ENCODE data around the gene JAKMIP2. TPM values are rescaled to one million over a fixed set of nuclear protein-coding genes. Genes with fewer than 3 reads are reported as not detected.

The JAKMIP2 gene
- total and polyA plus RNA-seq, 2 donors (not counting 3 experiments of a cell fraction or from before 2014, with no cell fraction given) = not detected

DNA sequence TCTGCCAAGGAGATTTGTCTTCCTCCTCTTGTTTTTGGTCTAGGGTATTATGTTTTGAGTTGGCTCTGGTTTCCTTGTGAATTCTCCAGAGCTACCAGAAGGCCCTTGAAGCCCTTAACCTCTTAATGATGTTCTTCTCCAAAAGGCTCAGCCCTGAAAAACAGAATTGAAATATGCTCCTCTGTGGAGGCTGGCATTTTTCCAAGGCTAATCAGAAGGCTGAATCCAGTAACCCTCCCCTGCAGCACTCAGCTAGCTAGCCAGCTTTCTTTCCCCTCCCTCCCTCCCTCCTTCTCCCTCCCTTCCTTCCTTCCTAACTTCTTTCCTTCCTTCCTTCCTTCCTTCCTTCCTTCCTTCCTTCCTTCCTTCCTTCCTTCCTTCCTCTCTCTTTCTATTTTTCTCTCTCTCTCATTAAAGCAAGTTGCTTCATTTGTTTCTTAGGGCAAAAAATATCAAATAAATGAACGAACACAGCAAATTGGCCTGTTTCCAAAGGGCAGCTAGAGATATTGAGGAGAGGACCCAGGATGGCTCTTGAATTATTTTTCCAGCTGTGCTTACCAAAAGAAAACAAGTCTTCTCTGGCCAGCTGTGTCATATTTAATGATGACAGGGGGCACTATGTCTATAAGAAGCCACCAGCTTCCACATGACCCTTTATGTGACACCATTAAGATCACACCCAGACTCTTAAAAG, 38.7 kb downstream of the JAKMIP2 start:
- Histone ChIP-seq H3K9me3 (replicated peaks; ENCODE audit: control insufficient read depth, insufficient read depth, low read length) (no peaks in the 10 kb centered on the region), H3K4me2 (ENCODE audit: insufficient read depth, low read length) (no peak overlapping the region), H3K79me2 (ENCODE audit: control insufficient read depth, insufficient read depth, low read length) (no peaks in the 10 kb centered on the region), H3K27me3 (ENCODE audit: control insufficient read depth in 2 of 2, insufficient read depth in 2 of 2, low read length in 2 of 2) (no peaks in the 10 kb centered on the region), H4K20me1 (replicated peaks; ENCODE audit: control insufficient read depth, extremely low read depth, insufficient read depth, low read length) (no peaks in the 10 kb centered on the region), H3K4me1 (ENCODE audit: control insufficient read depth, extremely low read depth, insufficient read depth, low read length) (no peaks in the 10 kb centered on the region), H3K36me3 (ENCODE audit: control insufficient read depth in 2 of 2, extremely low read depth in 1 of 2, insufficient read depth in 2 of 2, low read length in 2 of 2) (no peaks in the 10 kb centered on the region), H2AFZ (ENCODE audit: low read depth, low read length) (no peak overlapping the region), H3K4me3 (replicated peaks in 1 of 3; ENCODE audit: insufficient read depth in 1 of 3, low read depth in 1 of 3, low read length in 3 of 3) (no peak overlapping the region), H3K27ac (ENCODE audit: insufficient read depth, low read depth, low read length) (no peak overlapping the region), H3K9me1 (replicated peaks; ENCODE audit: control insufficient read depth, extremely low read depth, insufficient read depth, low read length) (peaks cover 3% of the 10 kb centered on the region), H3K9ac (replicated peaks; ENCODE audit: extremely low read depth, insufficient read depth, low read length) (no peak overlapping the region)
- DNase-seq (ENCODE audit: low read depth, low spot score) (no peak), FAIRE-seq (no peak)
- ChIA-PET CTCF (no interaction called here), POLR2A (no interaction called here)
- dilution Hi-C loops (cut with MboI; ENCODE audit: extremely low pct_ligation_motif_present, low sequenced_read_pairs) = no loop called here
- TF ChIP-seq, protein P1, sequence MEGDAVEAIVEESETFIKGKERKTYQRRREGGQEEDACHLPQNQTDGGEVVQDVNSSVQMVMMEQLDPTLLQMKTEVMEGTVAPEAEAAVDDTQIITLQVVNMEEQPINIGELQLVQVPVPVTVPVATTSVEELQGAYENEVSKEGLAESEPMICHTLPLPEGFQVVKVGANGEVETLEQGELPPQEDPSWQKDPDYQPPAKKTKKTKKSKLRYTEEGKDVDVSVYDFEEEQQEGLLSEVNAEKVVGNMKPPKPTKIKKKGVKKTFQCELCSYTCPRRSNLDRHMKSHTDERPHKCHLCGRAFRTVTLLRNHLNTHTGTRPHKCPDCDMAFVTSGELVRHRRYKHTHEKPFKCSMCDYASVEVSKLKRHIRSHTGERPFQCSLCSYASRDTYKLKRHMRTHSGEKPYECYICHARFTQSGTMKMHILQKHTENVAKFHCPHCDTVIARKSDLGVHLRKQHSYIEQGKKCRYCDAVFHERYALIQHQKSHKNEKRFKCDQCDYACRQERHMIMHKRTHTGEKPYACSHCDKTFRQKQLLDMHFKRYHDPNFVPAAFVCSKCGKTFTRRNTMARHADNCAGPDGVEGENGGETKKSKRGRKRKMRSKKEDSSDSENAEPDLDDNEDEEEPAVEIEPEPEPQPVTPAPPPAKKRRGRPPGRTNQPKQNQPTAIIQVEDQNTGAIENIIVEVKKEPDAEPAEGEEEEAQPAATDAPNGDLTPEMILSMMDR (IDR thresholded peaks at IDR 0.05; ENCODE audit: extremely low read depth in 1 of 2, insufficient read depth in 1 of 2, low read depth in 1 of 2, low read length in 2 of 2) = no peak
- TF ChIP-seq EZH2 (IDR thresholded peaks at IDR 0.05; ENCODE audit: borderline replicate concordance, low read depth, low read length, severe bottlenecking) (no peak), MYC (IDR thresholded peaks at IDR 0.05; ENCODE audit: low read depth, low read length) (no peak), JUN (IDR thresholded peaks at IDR 0.05; ENCODE audit: borderline replicate concordance, insufficient read depth, insufficient read length, low read depth) (no peak), POLR2A (IDR thresholded peaks at IDR 0.05; ENCODE audit: low read depth, low read length) (no peak), POLR2AphosphoS5 (IDR thresholded peaks at IDR 0.05; ENCODE audit: insufficient read depth, low read depth, low read length) (no peak)
- intact Hi-C loops (cut with micrococcal nuclease) = no loop called here
- BruUV-seq (replicated peaks) = no TSS peak
